HEK293 (cell line): ENCODE data around the gene EPM2A.

ENCODE experiments used
- CTCF ChIA-PET: fragments of 350-600 bp; formaldehyde crosslinking; extraction: SDS; loops from one replicate; lab custom pipeline; 2021; ENCODE audit warnings: antibody characterized with exemption; lab: Yijun Ruan, JAX
- POLR2A ChIA-PET: fragments of 300-600 bp; formaldehyde crosslinking; extraction: SDS; loops from one replicate; lab custom pipeline; 2020; ENCODE audit warnings: antibody characterized with exemption, inconsistent platforms; lab: Yijun Ruan, JAX
- H3K27ac ChIP-seq: fragments of 200-500 bp; sonication (Bioruptor generic); 2 replicates; pipeline ENCODE4 v1.5.1; 2014; ENCODE audit warnings: low read depth, low read length, control low read depth, inconsistent platforms; ENCODE audit errors: extremely low read depth
- H3K36me3 ChIP-seq, 2 experiments: fragments of 200-500 bp in 1 of 2; sonication (Bioruptor generic) in 1 of 2; 1 replicate in 1 of 2; 2 replicates in 1 of 2; pipeline ENCODE4 v1.5.1; 2014 to 2017; ENCODE audit warnings: inconsistent platforms in 2 of 2, low read length in 2 of 2; ENCODE audit not compliant: control insufficient read depth in 2 of 2, insufficient read depth in 1 of 2
- H3K4me1 ChIP-seq: fragments of 200-500 bp; sonication (Bioruptor generic); 2 replicates; pipeline ENCODE4 v1.5.1; 2014; ENCODE audit warnings: mild to moderate bottlenecking, low read length, inconsistent platforms; ENCODE audit not compliant: control insufficient read depth, insufficient read depth
- H3K4me3 ChIP-seq: 2 replicates; pipeline ENCODE4 v1.5.1; 2011; ENCODE audit warnings: low read depth, mild to moderate bottlenecking, control low read depth, low read length, moderate library complexity
- H3K9me3 ChIP-seq: fragments of 200-500 bp; sonication (Bioruptor generic); 2 replicates; pipeline ENCODE4 v1.5.1; 2014; ENCODE audit warnings: low read depth, low read length, inconsistent platforms; ENCODE audit not compliant: control insufficient read depth, insufficient read depth
- BCL6B ChIP-seq: fragments of 450-650 bp; formaldehyde crosslinking; IDR thresholded peaks from 2 replicates; pipeline ENCODE4 v1.5.1; 2017; ENCODE audit warnings: missing biosample characterization, missing genetic modification characterization
- CTCF ChIP-seq: fragments of 450-650 bp; formaldehyde crosslinking; IDR thresholded peaks from 2 replicates; pipeline ENCODE4 v1.5.1; 2016; ENCODE audit warnings: missing biosample characterization, missing genetic modification characterization
- REST ChIP-seq: fragments of 450-650 bp; formaldehyde crosslinking; IDR thresholded peaks from 2 replicates; pipeline ENCODE4 v1.5.1; 2016; ENCODE audit warnings: missing biosample characterization, missing genetic modification characterization
- SCRT2 ChIP-seq: fragments of 450-650 bp; formaldehyde crosslinking; IDR thresholded peaks from 2 replicates; pipeline ENCODE4 v1.5.1; 2016; ENCODE audit warnings: missing biosample characterization, missing genetic modification characterization
- SP7 ChIP-seq: fragments of 450-650 bp; formaldehyde crosslinking; IDR thresholded peaks from 2 replicates; pipeline ENCODE4 v1.5.1; 2016; ENCODE audit warnings: missing biosample characterization, missing genetic modification characterization
- WT1 ChIP-seq: fragments of 450-650 bp; formaldehyde crosslinking; IDR thresholded peaks from 2 replicates; pipeline ENCODE4 v1.5.1; 2016; ENCODE audit warnings: missing biosample characterization, missing genetic modification characterization
- ZBTB21 ChIP-seq: fragments of 450-650 bp; formaldehyde crosslinking; IDR thresholded peaks from 2 replicates; pipeline ENCODE4 v1.5.1; 2017; ENCODE audit warnings: missing biosample characterization, missing genetic modification characterization
- ZBTB26 ChIP-seq: fragments of 450-650 bp; formaldehyde crosslinking; optimal IDR thresholded peaks from 2 replicates; pipeline ENCODE3; 2016; ENCODE audit warnings: missing biosample characterization, mild to moderate bottlenecking, missing genetic modification characterization
- ZBTB48 ChIP-seq: fragments of 450-650 bp; formaldehyde crosslinking; IDR thresholded peaks from 2 replicates; pipeline ENCODE4 v1.5.1; 2016; ENCODE audit warnings: missing biosample characterization, missing genetic modification characterization
- ZNF157 ChIP-seq: fragments of 450-650 bp; formaldehyde crosslinking; IDR thresholded peaks from 2 replicates; pipeline ENCODE4 v1.5.1; 2016; ENCODE audit warnings: missing biosample characterization, missing genetic modification characterization
- ZNF362 ChIP-seq: fragments of 450-650 bp; formaldehyde crosslinking; IDR thresholded peaks from 2 replicates; pipeline ENCODE4 v1.5.1; 2016; ENCODE audit warnings: missing biosample characterization, missing genetic modification characterization
- ZNF449 ChIP-seq: fragments of 450-650 bp; formaldehyde crosslinking; IDR thresholded peaks from 2 replicates; pipeline ENCODE4 v1.5.1; 2017; ENCODE audit warnings: missing biosample characterization, mild to moderate bottlenecking, missing genetic modification characterization, moderate library complexity
- ZNF48 ChIP-seq: fragments of 450-650 bp; formaldehyde crosslinking; IDR thresholded peaks from 2 replicates; pipeline ENCODE4 v1.5.1; 2016; ENCODE audit warnings: missing biosample characterization, missing genetic modification characterization
- ZNF610 ChIP-seq: fragments of 450-650 bp; formaldehyde crosslinking; IDR thresholded peaks from 2 replicates; pipeline ENCODE4 v1.5.1; 2016; ENCODE audit warnings: missing biosample characterization, missing genetic modification characterization, borderline replicate concordance
- ZNF623 ChIP-seq: fragments of 450-650 bp; formaldehyde crosslinking; IDR thresholded peaks from 2 replicates; pipeline ENCODE4 v1.5.1; 2016; ENCODE audit warnings: missing biosample characterization, missing genetic modification characterization
- ZNF76 ChIP-seq: fragments of 450-650 bp; formaldehyde crosslinking; IDR thresholded peaks from 2 replicates; pipeline ENCODE4; 2016; ENCODE audit warnings: low read depth, missing biosample characterization, missing genetic modification characterization, borderline replicate concordance
- ZNF776 ChIP-seq: fragments of 450-650 bp; formaldehyde crosslinking; IDR thresholded peaks from 2 replicates; pipeline ENCODE4 v1.5.0; 2017; ENCODE audit warnings: missing biosample characterization, missing genetic modification characterization, borderline replicate concordance
- TF ChIP-seq, protein P1 (sequence below): fragments of 450-650 bp; formaldehyde crosslinking; IDR thresholded peaks from 2 replicates; pipeline ENCODE4 v1.5.1; 2016; ENCODE audit warnings: missing biosample characterization, missing genetic modification characterization

EPM2A gene

GRCh38 chr6:145758113-145758512 is 22.8 kb upstream of the EPM2A start:
- TF ChIP-seq ZBTB48, result no peak
- TF ChIP-seq CTCF (tag by site-specific recombination), result no peak
- no peak for TF ChIP-seq ZNF623 (tag by site-specific recombination)
- no peak for TF ChIP-seq ZNF362
- TF ChIP-seq ZNF449, result no peak
- TF ChIP-seq WT1, result no peak
- no peak for TF ChIP-seq SP7 (tag by site-specific recombination)
- TF ChIP-seq ZNF610 (tag by site-specific recombination), result no peak
- TF ChIP-seq BCL6B, result no peak
- TF ChIP-seq ZNF76 (tag by site-specific recombination), result no peak
- no peak for TF ChIP-seq REST
- TF ChIP-seq ZBTB26, result no peak
- TF ChIP-seq SCRT2 (tag by site-specific recombination), result no peak
- no peak for TF ChIP-seq ZBTB21 (tag by site-specific recombination)
- no peak for TF ChIP-seq ZNF776
- no peak for TF ChIP-seq ZNF48 (tag by site-specific recombination)
- TF ChIP-seq, protein P1, sequence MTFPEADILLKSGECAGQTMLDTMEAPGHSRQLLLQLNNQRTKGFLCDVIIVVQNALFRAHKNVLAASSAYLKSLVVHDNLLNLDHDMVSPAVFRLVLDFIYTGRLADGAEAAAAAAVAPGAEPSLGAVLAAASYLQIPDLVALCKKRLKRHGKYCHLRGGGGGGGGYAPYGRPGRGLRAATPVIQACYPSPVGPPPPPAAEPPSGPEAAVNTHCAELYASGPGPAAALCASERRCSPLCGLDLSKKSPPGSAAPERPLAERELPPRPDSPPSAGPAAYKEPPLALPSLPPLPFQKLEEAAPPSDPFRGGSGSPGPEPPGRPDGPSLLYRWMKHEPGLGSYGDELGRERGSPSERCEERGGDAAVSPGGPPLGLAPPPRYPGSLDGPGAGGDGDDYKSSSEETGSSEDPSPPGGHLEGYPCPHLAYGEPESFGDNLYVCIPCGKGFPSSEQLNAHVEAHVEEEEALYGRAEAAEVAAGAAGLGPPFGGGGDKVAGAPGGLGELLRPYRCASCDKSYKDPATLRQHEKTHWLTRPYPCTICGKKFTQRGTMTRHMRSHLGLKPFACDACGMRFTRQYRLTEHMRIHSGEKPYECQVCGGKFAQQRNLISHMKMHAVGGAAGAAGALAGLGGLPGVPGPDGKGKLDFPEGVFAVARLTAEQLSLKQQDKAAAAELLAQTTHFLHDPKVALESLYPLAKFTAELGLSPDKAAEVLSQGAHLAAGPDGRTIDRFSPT (tag by site-specific recombination), result no peak
- no peak for TF ChIP-seq ZNF157 (tag by site-specific recombination)
- TF ChIP-seq, all 188 proteins: peak for 0
- H3K4me1 ChIP-seq, result no peaks in the 10 kb centered on the region
- H3K9me3 ChIP-seq, result no peaks in the 10 kb centered on the region
- no peak overlapping the region for H3K27ac ChIP-seq
- H3K4me3 ChIP-seq, result no peak overlapping the region
- ChIA-PET CTCF (no interaction called here), POLR2A (interaction anchor here (1.4 kb wide), 1 partner anchor 23 kb away, joined by 3 read pairs; the partner anchor contains the start of gene EPM2A)
- no peaks in the 10 kb centered on the region for H3K36me3 ChIP-seq
